Natural killer cell (primary cell): Measurements from ENCODE around the gene FAM131C. TPM values are rescaled to one million over a fixed set of nuclear protein-coding genes. Genes with fewer than 3 reads are reported as not detected.
A peak's percentile ranks its signal among the peaks of the same experiment; 100 is the strongest.

Experiments used
- ATAC-seq, 3 donors: fragments of 150-1000 bp in 2 of 3; fragments of 200-7000 bp in 1 of 3; cut with Tn5 transposase; 1 replicate in 1 of 3; 2 replicates in 2 of 3; pipeline ENCODE4 v1.10.0; 2021; ENCODE audit warnings: mild to moderate bottlenecking in 2 of 3, moderate library complexity in 2 of 3
- DNase-seq, 2 donors: peaks; one replicate each; pipeline versions ENCODE4 v3.0.0 to v3.0.0-alpha.2; 2013 to 2021; ENCODE audit warnings: mixed read lengths in 1 of 2
- H3K27ac ChIP-seq: one replicate; pipeline ENCODE4 v1.5.1; 2013; ENCODE audit warnings: mild to moderate bottlenecking, low read length
- H3K27me3 ChIP-seq: one replicate; pipeline ENCODE4 v1.6.1; 2013; ENCODE audit warnings: low read length; ENCODE audit not compliant: control insufficient read depth, insufficient read depth
- H3K36me3 ChIP-seq: one replicate; pipeline ENCODE4 v1.6.1; 2013; ENCODE audit warnings: low read length; ENCODE audit not compliant: control insufficient read depth, insufficient read depth
- H3K4me1 ChIP-seq: one replicate; pipeline ENCODE4 v1.6.1; 2013; ENCODE audit warnings: low read length; ENCODE audit not compliant: control insufficient read depth, insufficient read depth
- H3K4me3 ChIP-seq: one replicate; pipeline ENCODE4 v1.5.1; 2013; ENCODE audit warnings: low read length
- H3K9me3 ChIP-seq: one replicate; pipeline ENCODE4 v1.6.1; 2013; ENCODE audit warnings: low read length; ENCODE audit not compliant: control insufficient read depth, insufficient read depth
- H3K27ac Mint-ChIP-seq, 2 donors: one replicate each; pipeline ENCODE4 v1.8.0; 2022; ENCODE audit warnings: mild to moderate bottlenecking in 2 of 2, mixed read lengths in 2 of 2, moderate library complexity in 1 of 2
- H3K27me3 Mint-ChIP-seq, 2 donors: one replicate each; pipeline ENCODE4 v1.8.0; 2022; ENCODE audit warnings: low read depth in 2 of 2, mixed read lengths in 2 of 2
- H3K36me3 Mint-ChIP-seq: one replicate; pipeline ENCODE4 v1.8.0; 2022; ENCODE audit warnings: mixed read lengths
- H3K4me1 Mint-ChIP-seq, 2 donors: one replicate each; pipeline ENCODE4 v1.8.0; 2022; ENCODE audit warnings: mixed read lengths in 2 of 2
- H3K4me3 Mint-ChIP-seq: one replicate; pipeline ENCODE4 v1.8.0; 2022; ENCODE audit warnings: mild to moderate bottlenecking, moderate library complexity, mixed read lengths
- H3K9me3 Mint-ChIP-seq, 2 donors: one replicate each; pipeline ENCODE4 v1.8.0; 2022; ENCODE audit warnings: mixed read lengths in 2 of 2
- CTCF ChIP-seq: fragments of 200-600 bp; IDR thresholded peaks from one replicate; pipeline ENCODE4 v1.8.0; 2022; ENCODE audit warnings: antibody characterized with exemption
- WGBS: methylation state at CpG from one replicate; pipeline ENCODE4 v1.1.7; 2013; ENCODE audit warnings: missing lambda C conversion rate; ENCODE audit not compliant: insufficient coverage; 5-methylcytosine and 5-hydroxymethylcytosine counted together
- intact Hi-C: fragments of 100-400 bp; cut with micrococcal nuclease; formaldehyde crosslinking; loops from one replicate; pipeline ENCODE4 v1.14.2; 2022
- total RNA-seq, 4 donors: library from RNA; stranded (reverse); fragments of 120-200 nt in 1 of 4; gene quantifications; one replicate each; pipeline versions ENCODE4 v1.2.3 to v1.2.4, GENCODE V29; 2013 to 2022

The FAM131C gene
- not detected for total RNA-seq
- not detected for total RNA-seq (2013)

- intact Hi-C loops: no loop called here
- Histone ChIP-seq H3K27me3 (peaks cover 16% of the 10 kb centered on the region), H3K4me3 (no peak within 1 kb of the TSS), H3K36me3 (no peaks in the 10 kb centered on the region), H3K27ac (no peak within 1 kb of the TSS), H3K9me3 (no peaks in the 10 kb centered on the region), H3K4me1 (peaks cover 39% of the 10 kb centered on the region)
- H3K4me3 Mint-ChIP-seq: peak within 1 kb of the TSS; percentile 49
- peaks cover 5 to 17% of the 10 kb centered on the region in 2 donors for H3K4me1 Mint-ChIP-seq
- H3K36me3 Mint-ChIP-seq: no peaks in the 10 kb centered on the region
- DNase-seq (peak; percentile 30 to 71), ATAC-seq (peak; percentile 71 to 95 (median 90))
- peak within 1 kb of the TSS in 1 of 2 donors; percentile 44 for H3K27ac Mint-ChIP-seq
- H3K27me3 Mint-ChIP-seq: peaks cover 10 to 21% of the 10 kb centered on the region in 2 donors
- no peaks in the 10 kb centered on the region for H3K9me3 Mint-ChIP-seq
- WGBS: under 1% methylated on average over 53 of the region's 54 CpGs
- peak; percentile 35 for TF ChIP-seq CTCF
Measured at GRCh38 chr1:16073490-16074119, at the start of gene FAM131C. Gene FAM131C (minus strand): TSS chr1:16073651. CDS start chr1:16073442, 209 bp downstream.

GRCh38 chr1:16122916-16123315, 49.5 kb upstream of the FAM131C start:
- Histone ChIP-seq H3K4me3 (no peak overlapping the region), H3K27ac (peak overlapping the region; percentile 46), H3K9me3 (no peaks in the 10 kb centered on the region), H3K4me1 (peaks cover 36% of the 10 kb centered on the region), H3K27me3 (no peaks in the 10 kb centered on the region), H3K36me3 (no peaks in the 10 kb centered on the region)
- ATAC-seq (peak; percentile 80 to 89 (median 82)), DNase-seq (peak; percentile 77 to 80)
- intact Hi-C loops: loop anchor here (5.0 kb wide), 1 partner anchor 34 kb away; the partner anchor contains the start of gene EPHA2
- peaks cover 6% of the 10 kb centered on the region for H3K36me3 Mint-ChIP-seq
- TF ChIP-seq CTCF: no peak
- H3K27me3 Mint-ChIP-seq: peaks cover 0 to 6% of the 10 kb centered on the region in 2 donors
- peak overlapping the region; percentile 86 to 87 for H3K27ac Mint-ChIP-seq
- WGBS: 4% methylated on average over 5 of the region's 6 CpGs
- peak overlapping the region; percentile 85 for H3K4me3 Mint-ChIP-seq
- H3K4me1 Mint-ChIP-seq: peaks cover 40 to 57% of the 10 kb centered on the region in 2 donors
- H3K9me3 Mint-ChIP-seq: no peaks in the 10 kb centered on the region

GRCh38 chr1:16122350-16122881, 49.0 kb upstream of the FAM131C start:
- Histone ChIP-seq H3K27ac (peak overlapping the region; percentile 23), H3K36me3 (no peaks in the 10 kb centered on the region), H3K27me3 (no peaks in the 10 kb centered on the region), H3K4me3 (no peak overlapping the region), H3K9me3 (no peaks in the 10 kb centered on the region), H3K4me1 (peaks cover 39% of the 10 kb centered on the region)
- intact Hi-C loops: loop anchor here (5.0 kb wide), 1 partner anchor 35 kb away; the partner anchor contains the start of gene EPHA2
- WGBS: 89% methylated on average over 4 of the region's 4 CpGs
- DNase-seq (no peak), ATAC-seq (no peak)
- H3K4me3 Mint-ChIP-seq: peak overlapping the region; percentile 85
- peaks cover 6% of the 10 kb centered on the region for H3K36me3 Mint-ChIP-seq
- no peaks in the 10 kb centered on the region for H3K9me3 Mint-ChIP-seq
- H3K27ac Mint-ChIP-seq: peak overlapping the region; percentile 86 to 87
- H3K4me1 Mint-ChIP-seq: peaks cover 43 to 58% of the 10 kb centered on the region in 2 donors
- no peak for TF ChIP-seq CTCF
- H3K27me3 Mint-ChIP-seq: peaks cover 0 to 6% of the 10 kb centered on the region in 2 donors
